ENCODE results near the gene YAP1.
A peak's percentile ranks its signal among the peaks of the same experiment; 100 is the strongest.
"Not testable (repeated sequence)": the region's sequence is repeated elsewhere in the genome, so short reads cannot be mapped to it uniquely, and the experiment has no call there.

YAP1 gene

DNA sequence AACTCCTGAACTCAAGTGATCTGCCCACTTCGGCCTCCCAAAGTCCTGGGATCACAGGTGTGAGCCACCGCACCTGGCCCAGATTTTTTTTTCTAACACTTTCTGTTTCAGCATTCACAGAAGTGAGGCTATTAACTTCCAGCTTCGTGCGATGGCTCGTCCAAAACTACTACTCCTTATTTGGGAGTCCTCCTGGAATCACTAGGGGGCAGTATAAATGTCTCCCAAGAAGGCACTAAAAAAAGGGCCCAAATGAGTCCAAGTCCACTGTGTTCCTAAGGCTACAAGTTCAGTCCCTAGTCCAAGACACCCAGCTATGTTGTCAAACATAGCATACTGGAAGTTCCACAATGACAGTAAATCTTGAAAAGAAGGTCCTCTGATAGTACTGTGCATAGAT lies 143.8 kb downstream of the YAP1 start:
- peak; percentile 7 for TF ChIP-seq CTCF (IDR thresholded peaks at IDR 0.05; ENCODE audit: extremely low read depth, missing control alignments)
- DNase-seq (ENCODE audit: low spot score): peak; percentile 27

- no peak for DNase-seq (ENCODE audit: low spot score)
- no peak for TF ChIP-seq CTCF (IDR thresholded peaks at IDR 0.05; ENCODE audit: extremely low read depth, missing control alignments)
Measured at GRCh38 chr11:102256251-102256650, 146.0 kb downstream of the YAP1 start.

DNA sequence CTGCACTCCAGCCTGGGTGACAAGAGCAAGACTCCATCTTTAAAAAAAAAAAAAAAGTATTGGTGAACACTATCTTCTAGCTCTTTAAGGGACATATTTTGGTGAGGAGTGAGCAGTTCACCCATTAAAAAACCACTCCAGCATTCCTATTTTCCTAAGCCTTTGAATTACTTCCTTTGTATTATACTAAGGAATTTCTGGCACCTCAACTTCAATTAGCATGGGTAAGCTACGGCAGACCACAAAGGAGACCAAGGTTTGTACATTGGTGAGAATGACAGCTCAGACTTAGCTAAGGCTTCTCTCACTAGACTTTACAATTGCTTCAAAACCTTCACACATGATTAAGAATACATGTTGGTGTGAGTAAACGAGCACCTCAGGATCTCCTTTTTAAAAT lies 150.0 kb downstream of the YAP1 start:
- no peak for DNase-seq (ENCODE audit: low spot score)
- TF ChIP-seq CTCF (IDR thresholded peaks at IDR 0.05; ENCODE audit: extremely low read depth, missing control alignments): no peak

- no peak for TF ChIP-seq CTCF (IDR thresholded peaks at IDR 0.05; ENCODE audit: extremely low read depth, missing control alignments)
- no peak for DNase-seq (ENCODE audit: low spot score)
Measured at GRCh38 chr11:102263379-102264003, 153.2 kb downstream of the YAP1 start.

GRCh38 chr11:102264704-102265103 lies 154.5 kb downstream of the YAP1 start:
- DNase-seq (ENCODE audit: low spot score): not testable (repeated sequence)

DNA sequence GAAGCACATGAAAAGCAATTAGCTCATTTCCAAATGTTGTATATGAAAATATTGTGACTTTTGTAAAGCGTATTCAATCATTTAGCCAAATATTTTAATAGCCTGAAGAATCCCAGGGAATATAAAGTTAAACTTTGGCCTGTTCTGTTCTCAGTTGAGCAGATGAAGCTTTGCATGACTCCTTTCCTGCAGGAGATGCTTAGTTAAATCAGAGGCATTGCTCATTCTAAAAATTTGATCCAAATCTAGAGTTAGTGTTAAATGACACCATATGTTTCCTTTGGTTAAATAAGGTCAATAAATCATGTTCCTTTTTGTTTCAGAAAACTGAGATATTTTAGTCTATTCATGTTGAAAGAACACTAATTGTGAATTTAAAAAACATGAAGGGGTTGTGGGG lies 155.9 kb downstream of the YAP1 start:
- no peak for DNase-seq (ENCODE audit: low spot score)
- no peak for TF ChIP-seq CTCF (IDR thresholded peaks at IDR 0.05; ENCODE audit: extremely low read depth, missing control alignments)

DNA sequence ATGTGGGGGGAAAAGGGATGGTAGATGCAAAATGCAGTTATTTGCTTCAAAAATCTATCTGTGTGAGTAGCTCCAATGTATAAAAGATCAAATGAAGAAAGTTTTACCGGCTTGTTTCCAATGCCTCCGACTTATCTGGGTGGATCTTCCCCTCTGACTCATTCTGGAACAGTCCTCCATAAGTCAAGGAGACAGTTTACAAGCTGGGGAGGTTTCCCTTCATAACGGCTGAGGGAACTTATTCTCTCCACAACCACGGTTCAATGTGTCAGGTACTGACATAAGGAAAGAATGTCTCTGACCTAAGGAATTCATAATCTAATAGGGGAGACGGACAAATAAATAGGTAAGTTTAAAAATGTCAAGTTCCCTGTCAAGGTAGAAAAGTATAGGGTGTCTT lies 157.4 kb downstream of the YAP1 start:
- DNase-seq (ENCODE audit: low spot score): no peak
- no peak for TF ChIP-seq CTCF (IDR thresholded peaks at IDR 0.05; ENCODE audit: extremely low read depth, missing control alignments)

Data from GM20000 (cell line).